Measurements from ENCODE around the gene ZFP36L2. TPM values are rescaled to one million over a fixed set of nuclear protein-coding genes. Genes with fewer than 3 reads are reported as not detected.

Gene ZFP36L2
- total and polyA plus RNA-seq, 2 experiments from 2014 or later, result 13.8 to 78.2 TPM

- H3K4me2 ChIP-seq (ENCODE audit: unreplicated experiment), result no peak overlapping the region
- no peaks in the 10 kb centered on the region for H3F3A ChIP-seq (ENCODE audit: insufficient read depth)
- no peaks in the 10 kb centered on the region for H3K9me2 ChIP-seq (ENCODE audit: insufficient read depth)
- no peak for DNase-seq
- no peaks in the 10 kb centered on the region for H3K27me3 ChIP-seq (replicated peaks; ENCODE audit: insufficient read depth)
- in situ Hi-C loops (cut with MboI), result no loop called here
- H2AFZ ChIP-seq, result no peak overlapping the region
- H3K9ac ChIP-seq, result no peak overlapping the region
- no peak overlapping the region for H3K27ac ChIP-seq
- no peaks in the 10 kb centered on the region for H4K20me1 ChIP-seq (ENCODE audit: insufficient read depth)
- no peaks in the 10 kb centered on the region for H3K9me3 ChIP-seq (ENCODE audit: low read depth)
- H3K79me2 ChIP-seq (ENCODE audit: insufficient read depth), result no peaks in the 10 kb centered on the region
- H3K4me1 ChIP-seq (ENCODE audit: insufficient read depth), result no peaks in the 10 kb centered on the region; the same call in 1 of the 2 replicates
- no peak for TF ChIP-seq EZH2 (IDR thresholded peaks at IDR 0.05; ENCODE audit: insufficient read depth, poor library complexity, severe bottlenecking)
- no peak for TF ChIP-seq EZH2phosphoT487 (IDR thresholded peaks at IDR 0.05; ENCODE audit: insufficient read depth, low read depth)
- no peak overlapping the region for H3K4me3 ChIP-seq
- no peaks in the 10 kb centered on the region; the same call in 1 of the 2 replicates for H3K36me3 ChIP-seq (ENCODE audit: low read depth)
- 91 to 95% methylated on average over 2 of the region's 2 CpGs for WGBS, 2 experiments (ENCODE audit: low coverage in 1 of 2, low lambda C conversion rate in 2 of 2, missing lambda C conversion rate in 2 of 2)
Measured at GRCh38 chr2:43258547-43259156, 32.2 kb upstream of the ZFP36L2 start.

DNA sequence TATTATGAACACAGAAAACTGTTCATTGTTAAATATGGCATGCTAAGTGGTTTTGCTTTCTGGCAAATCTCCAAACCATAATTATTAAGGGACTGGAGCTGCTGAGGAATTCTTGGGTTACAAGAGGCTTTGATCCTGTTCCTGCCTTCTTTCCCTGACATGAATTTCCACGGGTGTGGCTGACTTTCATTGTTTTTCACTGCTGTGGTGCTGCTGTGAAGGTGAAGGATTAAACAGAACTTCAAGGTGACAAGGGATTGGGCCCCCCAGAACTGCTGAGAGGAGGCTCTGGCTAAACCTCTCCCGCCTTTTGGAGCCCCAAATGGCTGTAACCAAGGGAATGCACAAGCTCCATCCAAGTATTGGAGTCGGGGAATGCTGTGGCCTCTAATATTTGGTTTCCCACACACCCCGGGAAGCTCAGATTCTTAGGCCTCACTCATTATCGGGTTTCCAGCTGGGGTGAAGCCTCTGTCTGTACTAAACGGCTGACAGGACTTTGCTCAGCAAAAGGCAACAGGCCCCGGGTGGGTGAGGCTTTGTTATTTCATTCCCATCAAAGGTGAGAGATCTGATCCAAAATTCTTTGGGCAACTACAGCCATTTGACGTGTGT is 29.0 kb upstream of the ZFP36L2 start:
- Histone ChIP-seq H2AFZ (no peak overlapping the region), H3K36me3 (ENCODE audit: low read depth) (no peaks in the 10 kb centered on the region; the same call in 1 of the 2 replicates), H4K20me1 (ENCODE audit: insufficient read depth) (no peaks in the 10 kb centered on the region), H3K9ac (no peak overlapping the region), H3K9me2 (ENCODE audit: insufficient read depth) (no peaks in the 10 kb centered on the region), H3K4me3 (no peak overlapping the region), H3K4me1 (ENCODE audit: insufficient read depth) (peaks cover 11% of the 10 kb centered on the region), H3F3A (ENCODE audit: insufficient read depth) (peaks cover 21% of the 10 kb centered on the region), H3K27ac (no peak overlapping the region), H3K27me3 (replicated peaks; ENCODE audit: insufficient read depth) (no peaks in the 10 kb centered on the region), H3K79me2 (ENCODE audit: insufficient read depth) (no peaks in the 10 kb centered on the region), H3K9me3 (ENCODE audit: low read depth) (no peaks in the 10 kb centered on the region), H3K4me2 (ENCODE audit: unreplicated experiment) (no peak overlapping the region)
- TF ChIP-seq EZH2 (IDR thresholded peaks at IDR 0.05; ENCODE audit: insufficient read depth, poor library complexity, severe bottlenecking) (no peak), EZH2phosphoT487 (IDR thresholded peaks at IDR 0.05; ENCODE audit: insufficient read depth, low read depth) (no peak)
- no peak for DNase-seq
- in situ Hi-C loops (cut with MboI), result no loop called here
- 54 to 61% methylated on average over 8 of the region's 8 CpGs for WGBS, 2 experiments (ENCODE audit: low coverage in 1 of 2, low lambda C conversion rate in 2 of 2, missing lambda C conversion rate in 2 of 2)

DNA sequence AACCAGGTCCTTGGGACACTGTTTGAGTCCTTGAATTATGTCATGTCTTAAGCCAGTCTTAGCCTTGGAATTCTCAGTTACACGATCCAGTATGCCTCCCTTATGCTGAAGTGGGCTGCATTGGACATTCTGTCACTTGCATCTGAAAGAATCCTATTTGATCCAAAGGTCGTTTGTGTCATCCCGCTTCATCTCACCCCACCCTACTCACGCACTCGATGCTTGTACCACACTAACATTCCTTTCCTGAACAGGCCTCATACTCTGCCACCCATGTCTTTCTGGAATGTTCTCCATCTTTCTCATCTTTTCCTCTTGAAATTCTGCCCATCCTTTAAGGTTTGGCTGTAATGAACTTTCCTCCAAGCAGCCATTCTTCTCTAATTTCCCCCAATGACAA is 27.9 kb upstream of the ZFP36L2 start:
- TF ChIP-seq EZH2phosphoT487 (IDR thresholded peaks at IDR 0.05; ENCODE audit: insufficient read depth, low read depth) (no peak), EZH2 (IDR thresholded peaks at IDR 0.05; ENCODE audit: insufficient read depth, poor library complexity, severe bottlenecking) (no peak)
- Histone ChIP-seq H3K27ac (no peak overlapping the region), H3K36me3 (ENCODE audit: low read depth) (no peaks in the 10 kb centered on the region; the same call in 1 of the 2 replicates), H3K9me3 (ENCODE audit: low read depth) (no peaks in the 10 kb centered on the region), H3K4me2 (ENCODE audit: unreplicated experiment) (no peak overlapping the region), H3F3A (ENCODE audit: insufficient read depth) (peaks cover 21% of the 10 kb centered on the region), H4K20me1 (ENCODE audit: insufficient read depth) (no peaks in the 10 kb centered on the region), H3K4me1 (ENCODE audit: insufficient read depth) (peaks cover 11% of the 10 kb centered on the region), H3K79me2 (ENCODE audit: insufficient read depth) (no peaks in the 10 kb centered on the region), H3K9me2 (ENCODE audit: insufficient read depth) (no peaks in the 10 kb centered on the region), H3K27me3 (replicated peaks; ENCODE audit: insufficient read depth) (no peaks in the 10 kb centered on the region), H3K9ac (no peak overlapping the region), H2AFZ (no peak overlapping the region), H3K4me3 (no peak overlapping the region)
- DNase-seq, result no peak
- in situ Hi-C loops (cut with MboI), result no loop called here
- WGBS, 2 experiments (ENCODE audit: low coverage in 1 of 2, low lambda C conversion rate in 2 of 2, missing lambda C conversion rate in 2 of 2), result 49 to 55% methylated on average over 5 of the region's 5 CpGs

DNA sequence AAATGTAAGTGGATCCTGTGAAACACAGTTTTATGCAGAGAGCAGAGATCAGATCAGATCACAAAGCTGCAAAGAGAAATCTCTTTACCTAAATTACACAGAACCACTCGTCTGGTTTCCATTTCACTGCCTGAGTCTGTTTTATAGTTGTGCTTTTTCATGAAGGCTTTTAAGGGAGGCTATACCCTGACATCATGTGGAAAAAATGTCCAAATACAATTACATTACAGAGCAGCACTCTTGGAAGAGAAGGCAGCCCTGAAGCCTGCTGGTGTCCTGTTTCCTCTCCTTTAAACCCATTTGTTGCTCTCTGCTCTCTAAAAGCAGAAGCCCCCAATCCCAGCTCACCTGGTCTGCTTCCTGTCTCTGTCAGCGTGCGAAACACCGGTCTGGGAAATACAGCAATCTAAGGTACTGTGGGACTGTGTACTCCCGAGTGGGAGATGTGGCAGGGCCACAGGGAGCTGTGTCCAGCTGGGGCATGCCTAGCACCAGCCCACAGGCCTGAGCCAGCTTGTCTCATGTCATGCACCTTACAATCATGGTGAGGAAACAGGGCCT is 24.8 kb upstream of the ZFP36L2 start:
- Histone ChIP-seq H3K36me3 (ENCODE audit: low read depth) (no peaks in the 10 kb centered on the region), H3K4me1 (ENCODE audit: insufficient read depth) (peaks cover 11% of the 10 kb centered on the region)

More for the DNA sequence above, 24.8 kb upstream of the ZFP36L2 start:
- H3K9me2 ChIP-seq (ENCODE audit: insufficient read depth), result no peaks in the 10 kb centered on the region
- no peak for TF ChIP-seq EZH2phosphoT487 (IDR thresholded peaks at IDR 0.05; ENCODE audit: insufficient read depth, low read depth)
- no peak for TF ChIP-seq EZH2 (IDR thresholded peaks at IDR 0.05; ENCODE audit: insufficient read depth, poor library complexity, severe bottlenecking)
- WGBS, 2 experiments (ENCODE audit: low coverage in 1 of 2, low lambda C conversion rate in 2 of 2, missing lambda C conversion rate in 2 of 2), result 7 to 13% methylated on average over 5 of the region's 5 CpGs
- H3K4me2 ChIP-seq (ENCODE audit: unreplicated experiment), result peak overlapping the region; percentile 29
- H2AFZ ChIP-seq, result peak overlapping the region; percentile 47
- in situ Hi-C loops (cut with MboI), result no loop called here
- DNase-seq, result peak; percentile 76
- no peaks in the 10 kb centered on the region for H3K9me3 ChIP-seq (ENCODE audit: low read depth)
- peak overlapping the region; percentile 59 for H3K27ac ChIP-seq
- no peaks in the 10 kb centered on the region for H3K27me3 ChIP-seq (replicated peaks; ENCODE audit: insufficient read depth)
- no peaks in the 10 kb centered on the region for H4K20me1 ChIP-seq (ENCODE audit: insufficient read depth)
- no peaks in the 10 kb centered on the region for H3K79me2 ChIP-seq (ENCODE audit: insufficient read depth)
- H3K9ac ChIP-seq, result peak overlapping the region; percentile 42
- H3F3A ChIP-seq (ENCODE audit: insufficient read depth), result peaks cover 21% of the 10 kb centered on the region
- H3K4me3 ChIP-seq, result no peak overlapping the region

All from GM23248 (cell line).